ENCODE measurements around the gene ROBO1.
"Not testable (repeated sequence)": the region's sequence is repeated elsewhere in the genome, so short reads cannot be mapped to it uniquely, and the experiment has no call there.

ROBO1 gene

DNA sequence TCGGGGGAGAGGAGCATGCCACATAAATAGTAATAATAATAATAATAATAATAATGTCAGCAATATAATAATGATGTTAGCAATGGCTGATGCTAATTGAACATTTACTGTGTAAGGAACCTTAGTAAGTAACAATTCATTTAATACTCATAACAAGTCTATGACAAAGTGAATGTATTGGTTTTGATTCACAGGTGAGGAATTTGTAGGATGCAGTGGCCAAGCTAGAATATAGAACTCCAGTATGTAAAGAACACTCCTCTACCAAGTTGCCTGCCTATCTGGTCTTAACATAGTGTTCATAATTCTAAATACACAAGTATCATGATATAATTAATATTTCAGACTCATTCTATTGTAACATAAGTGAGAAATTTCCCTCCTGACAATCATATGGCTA, 1016.5 kb downstream of the ROBO1 start:
- DNase-seq (no peak), ATAC-seq (ENCODE audit: insufficient read depth, low read depth) (no peak)
- H3K79me2 ChIP-seq (ENCODE audit: insufficient read depth, low read length): no peaks in the 10 kb centered on the region
- TF ChIP-seq, protein P1, sequence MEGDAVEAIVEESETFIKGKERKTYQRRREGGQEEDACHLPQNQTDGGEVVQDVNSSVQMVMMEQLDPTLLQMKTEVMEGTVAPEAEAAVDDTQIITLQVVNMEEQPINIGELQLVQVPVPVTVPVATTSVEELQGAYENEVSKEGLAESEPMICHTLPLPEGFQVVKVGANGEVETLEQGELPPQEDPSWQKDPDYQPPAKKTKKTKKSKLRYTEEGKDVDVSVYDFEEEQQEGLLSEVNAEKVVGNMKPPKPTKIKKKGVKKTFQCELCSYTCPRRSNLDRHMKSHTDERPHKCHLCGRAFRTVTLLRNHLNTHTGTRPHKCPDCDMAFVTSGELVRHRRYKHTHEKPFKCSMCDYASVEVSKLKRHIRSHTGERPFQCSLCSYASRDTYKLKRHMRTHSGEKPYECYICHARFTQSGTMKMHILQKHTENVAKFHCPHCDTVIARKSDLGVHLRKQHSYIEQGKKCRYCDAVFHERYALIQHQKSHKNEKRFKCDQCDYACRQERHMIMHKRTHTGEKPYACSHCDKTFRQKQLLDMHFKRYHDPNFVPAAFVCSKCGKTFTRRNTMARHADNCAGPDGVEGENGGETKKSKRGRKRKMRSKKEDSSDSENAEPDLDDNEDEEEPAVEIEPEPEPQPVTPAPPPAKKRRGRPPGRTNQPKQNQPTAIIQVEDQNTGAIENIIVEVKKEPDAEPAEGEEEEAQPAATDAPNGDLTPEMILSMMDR (IDR thresholded peaks at IDR 0.05; ENCODE audit: borderline replicate concordance, extremely low read depth, low read length, poor library complexity, severe bottlenecking): no peak
- no peak for TF ChIP-seq EZH2 (IDR thresholded peaks at IDR 0.05; ENCODE audit: borderline replicate concordance, low read depth, low read length, severe bottlenecking)
- no peak overlapping the region for H3K4me3 ChIP-seq (ENCODE audit: low read depth in 1 of 2, low read length in 2 of 2)
- no peaks in the 10 kb centered on the region for H3K27me3 ChIP-seq (ENCODE audit: insufficient read depth, low read length, poor library complexity)
- H4K20me1 ChIP-seq (ENCODE audit: insufficient read depth, low read length): no peaks in the 10 kb centered on the region
- H3K27ac ChIP-seq (ENCODE audit: low read length): no peak overlapping the region
- no peak overlapping the region for H3K4me2 ChIP-seq (ENCODE audit: insufficient read depth, low read length)
- H3K9ac ChIP-seq (ENCODE audit: low read depth, low read length): no peak overlapping the region
- H2AFZ ChIP-seq (ENCODE audit: low read depth, low read length): no peak overlapping the region
- no peaks in the 10 kb centered on the region for H3K9me3 ChIP-seq (ENCODE audit: insufficient read depth, low read length, severe bottlenecking)
- no peaks in the 10 kb centered on the region for H3K36me3 ChIP-seq (ENCODE audit: insufficient read depth, low read length)
- H3K4me1 ChIP-seq (ENCODE audit: insufficient read depth, low read length): no peaks in the 10 kb centered on the region

DNA sequence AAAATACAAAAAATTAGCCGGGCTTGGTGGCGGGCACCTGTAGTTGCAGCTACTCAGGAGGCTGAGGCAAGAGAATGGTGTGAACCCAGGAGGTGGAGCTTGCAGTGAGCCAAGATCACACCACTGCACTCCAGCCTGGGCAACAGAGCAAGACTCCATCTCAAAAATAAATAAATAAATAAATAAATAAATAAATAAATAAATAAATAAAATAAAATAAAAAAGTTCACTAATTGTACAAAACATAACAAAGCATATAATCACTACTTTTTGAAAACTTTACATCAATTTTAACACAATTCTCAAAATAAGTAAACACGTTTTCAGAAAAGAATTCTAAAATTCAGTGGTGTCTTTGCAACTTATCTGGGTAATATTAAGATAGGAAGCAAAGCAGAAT, 1017.5 kb downstream of the ROBO1 start:
- H4K20me1 ChIP-seq (ENCODE audit: insufficient read depth, low read length); H3K9ac ChIP-seq (ENCODE audit: low read depth, low read length); H3K4me3 ChIP-seq (ENCODE audit: low read depth in 1 of 2, low read length in 2 of 2); H3K36me3 ChIP-seq (ENCODE audit: insufficient read depth, low read length); H3K4me2 ChIP-seq (ENCODE audit: insufficient read depth, low read length); H2AFZ ChIP-seq (ENCODE audit: low read depth, low read length); H3K27me3 ChIP-seq (ENCODE audit: insufficient read depth, low read length, poor library complexity); H3K27ac ChIP-seq (ENCODE audit: low read length); H3K79me2 ChIP-seq (ENCODE audit: insufficient read depth, low read length); DNase-seq; ATAC-seq (ENCODE audit: insufficient read depth, low read depth); H3K4me1 ChIP-seq (ENCODE audit: insufficient read depth, low read length); H3K9me3 ChIP-seq (ENCODE audit: insufficient read depth, low read length, severe bottlenecking): not testable (repeated sequence)

DNA sequence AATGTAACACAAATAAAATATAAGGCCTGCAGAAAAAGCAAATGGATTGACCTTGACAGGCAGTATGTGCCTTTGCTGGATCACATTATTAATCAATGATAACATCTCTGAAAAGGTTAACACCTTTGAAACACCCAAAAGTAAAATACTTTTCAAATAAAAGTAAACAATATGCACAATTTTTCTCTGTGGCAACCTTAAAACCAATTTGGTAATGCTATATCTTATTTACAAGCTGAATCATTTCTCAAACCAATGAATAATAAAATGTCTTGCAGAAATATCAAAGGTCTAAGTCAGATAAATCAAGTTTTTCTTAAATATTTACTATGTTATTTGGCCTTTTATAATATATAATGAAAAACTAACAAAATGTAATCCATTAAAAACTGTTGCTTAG, 1018.7 kb downstream of the ROBO1 start:
- Histone ChIP-seq H3K4me2 (ENCODE audit: insufficient read depth, low read length) (no peak overlapping the region), H3K9ac (ENCODE audit: low read depth, low read length) (no peak overlapping the region), H3K9me3 (ENCODE audit: insufficient read depth, low read length, severe bottlenecking) (no peaks in the 10 kb centered on the region), H2AFZ (ENCODE audit: low read depth, low read length) (no peak overlapping the region), H3K79me2 (ENCODE audit: insufficient read depth, low read length) (no peaks in the 10 kb centered on the region), H3K4me3 (ENCODE audit: low read depth in 1 of 2, low read length in 2 of 2) (no peak overlapping the region), H3K36me3 (ENCODE audit: insufficient read depth, low read length) (no peaks in the 10 kb centered on the region), H3K27ac (ENCODE audit: low read length) (no peak overlapping the region), H3K4me1 (ENCODE audit: insufficient read depth, low read length) (no peaks in the 10 kb centered on the region), H3K27me3 (ENCODE audit: insufficient read depth, low read length, poor library complexity) (no peaks in the 10 kb centered on the region), H4K20me1 (ENCODE audit: insufficient read depth, low read length) (no peaks in the 10 kb centered on the region)
- ATAC-seq (ENCODE audit: insufficient read depth, low read depth) (no peak), DNase-seq (no peak)
- no peak for TF ChIP-seq EZH2 (IDR thresholded peaks at IDR 0.05; ENCODE audit: borderline replicate concordance, low read depth, low read length, severe bottlenecking)
- TF ChIP-seq, protein P1 (IDR thresholded peaks at IDR 0.05; ENCODE audit: borderline replicate concordance, extremely low read depth, low read length, poor library complexity, severe bottlenecking): no peak

DNA sequence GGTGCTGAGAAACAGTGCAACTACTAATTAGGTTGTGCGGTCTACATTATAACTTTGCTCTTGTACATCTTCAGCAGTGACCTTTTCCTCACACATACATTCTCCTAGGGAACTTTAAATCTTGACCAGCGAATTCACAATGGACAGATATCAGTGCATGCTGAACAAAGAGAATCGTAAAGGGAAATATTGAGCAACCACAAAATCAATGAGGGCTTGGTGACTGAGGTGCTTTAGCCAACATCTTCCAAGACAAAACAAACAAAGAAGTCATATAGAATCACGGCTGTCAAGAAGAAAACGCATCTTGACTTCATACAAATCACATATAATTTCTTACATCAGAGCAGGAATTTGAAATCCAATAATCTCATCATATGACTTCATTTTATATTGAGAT, 1022.0 kb downstream of the ROBO1 start:
- H3K27me3 ChIP-seq (ENCODE audit: insufficient read depth, low read length, poor library complexity): no peaks in the 10 kb centered on the region
- H3K4me2 ChIP-seq (ENCODE audit: insufficient read depth, low read length): no peak overlapping the region
- no peak for ATAC-seq (ENCODE audit: insufficient read depth, low read depth)
- no peaks in the 10 kb centered on the region for H3K36me3 ChIP-seq (ENCODE audit: insufficient read depth, low read length)
- no peak overlapping the region for H3K27ac ChIP-seq (ENCODE audit: low read length)
- no peak for DNase-seq
- no peak overlapping the region for H2AFZ ChIP-seq (ENCODE audit: low read depth, low read length)
- H4K20me1 ChIP-seq (ENCODE audit: insufficient read depth, low read length): no peaks in the 10 kb centered on the region
- H3K4me1 ChIP-seq (ENCODE audit: insufficient read depth, low read length): no peaks in the 10 kb centered on the region
- no peak overlapping the region for H3K4me3 ChIP-seq (ENCODE audit: low read depth in 1 of 2, low read length in 2 of 2)
- no peaks in the 10 kb centered on the region for H3K79me2 ChIP-seq (ENCODE audit: insufficient read depth, low read length)
- no peak for TF ChIP-seq EZH2 (IDR thresholded peaks at IDR 0.05; ENCODE audit: borderline replicate concordance, low read depth, low read length, severe bottlenecking)
- TF ChIP-seq, protein P1 (IDR thresholded peaks at IDR 0.05; ENCODE audit: borderline replicate concordance, extremely low read depth, low read length, poor library complexity, severe bottlenecking): no peak
- no peaks in the 10 kb centered on the region for H3K9me3 ChIP-seq (ENCODE audit: insufficient read depth, low read length, severe bottlenecking)
- H3K9ac ChIP-seq (ENCODE audit: low read depth, low read length): no peak overlapping the region
